ENCODE results near the gene ASIC4.

ASIC4 gene, protein sequence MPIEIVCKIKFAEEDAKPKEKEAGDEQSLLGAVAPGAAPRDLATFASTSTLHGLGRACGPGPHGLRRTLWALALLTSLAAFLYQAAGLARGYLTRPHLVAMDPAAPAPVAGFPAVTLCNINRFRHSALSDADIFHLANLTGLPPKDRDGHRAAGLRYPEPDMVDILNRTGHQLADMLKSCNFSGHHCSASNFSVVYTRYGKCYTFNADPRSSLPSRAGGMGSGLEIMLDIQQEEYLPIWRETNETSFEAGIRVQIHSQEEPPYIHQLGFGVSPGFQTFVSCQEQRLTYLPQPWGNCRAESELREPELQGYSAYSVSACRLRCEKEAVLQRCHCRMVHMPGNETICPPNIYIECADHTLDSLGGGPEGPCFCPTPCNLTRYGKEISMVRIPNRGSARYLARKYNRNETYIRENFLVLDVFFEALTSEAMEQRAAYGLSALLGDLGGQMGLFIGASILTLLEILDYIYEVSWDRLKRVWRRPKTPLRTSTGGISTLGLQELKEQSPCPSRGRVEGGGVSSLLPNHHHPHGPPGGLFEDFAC

GRCh38 chr2:219514196-219514761, at the start of gene ASIC4:
TSS of gene ASIC4 (plus strand) at chr2:219514482. CDS start at chr2:219514725, 243 bp downstream.
- no peak for DNase-seq

- no peak for DNase-seq
Observed at GRCh38 chr2:219465659-219466561, 48.4 kb upstream of the ASIC4 start.

- DNase-seq: no peak
Observed at GRCh38 chr2:219466816-219467735, 47.2 kb upstream of the ASIC4 start.

GRCh38 chr2:219467736-219468075, 46.6 kb upstream of the ASIC4 start:
- no peak for DNase-seq

DNA sequence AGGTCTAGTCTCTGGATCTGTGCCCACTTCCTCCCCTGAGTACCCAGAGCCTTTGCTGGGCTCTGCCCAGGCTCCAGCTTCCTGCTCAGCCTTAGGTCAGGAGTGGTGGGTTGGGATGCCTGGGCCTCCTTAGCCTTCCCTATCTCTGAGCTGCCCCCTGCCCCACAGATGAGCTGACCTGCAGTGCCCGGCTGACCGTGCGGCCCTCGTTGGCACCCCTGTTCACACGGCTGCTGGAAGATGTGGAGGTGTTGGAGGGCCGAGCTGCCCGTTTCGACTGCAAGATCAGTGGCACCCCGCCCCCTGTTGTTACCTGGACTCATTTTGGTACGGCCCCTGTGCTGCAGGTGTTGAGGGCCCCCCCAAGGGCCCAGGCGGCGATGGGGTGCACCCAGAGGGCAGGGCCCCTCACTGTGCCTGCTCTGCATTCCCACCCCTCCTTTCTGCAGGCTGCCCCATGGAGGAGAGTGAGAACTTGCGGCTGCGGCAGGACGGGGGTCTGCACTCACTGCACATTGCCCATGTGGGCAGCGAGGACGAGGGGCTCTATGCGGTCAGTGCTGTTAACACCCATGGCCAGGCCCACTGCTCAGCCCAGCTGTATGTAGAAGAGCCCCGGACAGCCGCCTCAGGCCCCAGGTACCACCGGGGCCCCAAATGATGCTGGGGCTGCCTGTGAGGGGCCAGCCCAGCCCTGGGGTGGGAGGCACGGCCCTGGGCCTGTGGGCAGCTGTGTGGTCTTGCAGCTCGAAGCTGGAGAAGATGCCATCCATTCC, 45.7 kb upstream of the ASIC4 start:
- DNase-seq: no peak

DNA sequence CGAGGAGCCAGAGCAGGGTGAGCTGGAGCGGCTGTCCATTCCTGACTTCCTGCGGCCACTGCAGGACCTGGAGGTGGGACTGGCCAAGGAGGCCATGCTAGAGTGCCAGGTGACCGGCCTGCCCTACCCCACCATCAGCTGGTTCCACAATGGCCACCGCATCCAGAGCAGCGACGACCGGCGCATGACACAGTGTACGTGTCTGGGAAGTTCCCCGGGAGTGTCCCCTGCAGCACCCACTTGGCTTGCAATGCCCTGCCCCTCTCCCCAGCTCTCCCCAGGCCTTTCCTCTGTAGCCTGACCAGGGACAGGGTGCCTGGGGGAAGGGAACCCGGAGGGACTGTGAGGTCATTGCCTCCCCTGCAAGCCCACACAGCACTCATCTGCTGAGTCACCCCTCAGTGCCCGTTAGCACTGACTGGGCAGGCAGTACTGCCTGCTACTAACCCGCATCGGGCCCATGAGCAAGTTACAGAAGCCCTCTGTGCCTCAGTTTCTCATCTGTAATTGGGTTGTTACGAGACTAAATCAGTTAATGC, 45.0 kb upstream of the ASIC4 start:
- no peak for DNase-seq

DNA sequence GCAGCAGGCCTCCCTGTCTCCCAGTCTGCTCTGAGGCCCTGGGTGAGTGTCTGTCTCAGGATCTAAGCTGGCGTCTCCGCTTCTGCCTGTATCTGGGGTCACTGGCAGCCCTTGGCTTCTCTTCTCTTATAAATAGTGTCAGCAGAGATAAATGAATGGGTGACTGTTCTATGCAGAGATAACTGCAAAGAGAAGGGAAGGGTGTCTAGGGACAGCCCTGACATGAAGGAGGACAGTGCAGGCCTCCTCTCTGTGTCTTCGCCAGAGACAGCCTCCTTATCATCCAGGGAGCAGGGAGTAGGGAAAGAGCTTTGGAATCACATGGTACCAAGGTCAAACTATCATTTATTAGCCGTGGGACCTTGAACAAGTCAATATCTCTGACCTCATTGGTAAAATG, 43.9 kb upstream of the ASIC4 start:
- no peak for DNase-seq

- no peak for DNase-seq
Observed at GRCh38 chr2:219471476-219472371, 42.6 kb upstream of the ASIC4 start.

- DNase-seq: no peak
Observed at GRCh38 chr2:219472629-219473187, 41.6 kb upstream of the ASIC4 start.

GRCh38 chr2:219473511-219473910, 40.8 kb upstream of the ASIC4 start:
- DNase-seq: no peak

DNA sequence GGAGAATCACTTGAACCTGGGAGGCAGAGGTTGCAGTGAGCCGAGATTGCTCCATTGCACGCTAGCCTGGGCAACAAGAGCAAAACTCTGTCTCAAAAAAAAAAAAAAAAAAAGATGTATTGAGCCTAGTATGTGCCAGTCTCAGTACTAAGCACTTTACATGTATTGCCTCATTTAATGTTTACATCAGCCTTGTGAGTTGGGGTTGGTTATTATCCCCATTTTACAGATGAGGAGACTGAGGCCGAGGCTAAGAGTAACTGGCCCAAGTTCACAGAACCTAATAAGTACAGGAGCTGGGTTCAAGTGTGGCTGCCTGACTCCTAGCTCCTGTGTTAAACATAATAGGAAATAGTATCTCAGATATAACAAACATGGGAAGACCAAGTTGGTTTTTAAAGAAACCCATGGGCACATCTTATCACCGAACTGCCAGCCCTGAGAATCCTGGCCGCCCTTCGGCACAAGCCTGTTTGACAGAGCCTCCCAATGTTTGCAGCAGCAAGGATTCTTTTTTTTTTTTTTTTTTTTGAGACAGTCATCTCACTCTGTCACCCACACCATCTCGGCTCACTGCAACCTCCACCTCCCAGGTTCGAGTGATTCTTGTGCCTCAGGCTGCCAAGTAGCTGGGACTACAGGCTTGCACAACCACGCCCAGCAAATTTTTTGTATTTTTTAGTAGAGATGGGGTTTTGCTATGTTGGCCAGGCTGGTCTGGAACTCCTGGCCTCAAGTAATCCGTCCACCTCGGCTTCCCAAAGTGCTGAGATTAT, 39.8 kb upstream of the ASIC4 start:
- DNase-seq: no peak

GRCh38 chr2:219475278-219475677, 39.0 kb upstream of the ASIC4 start:
- DNase-seq: no peak

DNA sequence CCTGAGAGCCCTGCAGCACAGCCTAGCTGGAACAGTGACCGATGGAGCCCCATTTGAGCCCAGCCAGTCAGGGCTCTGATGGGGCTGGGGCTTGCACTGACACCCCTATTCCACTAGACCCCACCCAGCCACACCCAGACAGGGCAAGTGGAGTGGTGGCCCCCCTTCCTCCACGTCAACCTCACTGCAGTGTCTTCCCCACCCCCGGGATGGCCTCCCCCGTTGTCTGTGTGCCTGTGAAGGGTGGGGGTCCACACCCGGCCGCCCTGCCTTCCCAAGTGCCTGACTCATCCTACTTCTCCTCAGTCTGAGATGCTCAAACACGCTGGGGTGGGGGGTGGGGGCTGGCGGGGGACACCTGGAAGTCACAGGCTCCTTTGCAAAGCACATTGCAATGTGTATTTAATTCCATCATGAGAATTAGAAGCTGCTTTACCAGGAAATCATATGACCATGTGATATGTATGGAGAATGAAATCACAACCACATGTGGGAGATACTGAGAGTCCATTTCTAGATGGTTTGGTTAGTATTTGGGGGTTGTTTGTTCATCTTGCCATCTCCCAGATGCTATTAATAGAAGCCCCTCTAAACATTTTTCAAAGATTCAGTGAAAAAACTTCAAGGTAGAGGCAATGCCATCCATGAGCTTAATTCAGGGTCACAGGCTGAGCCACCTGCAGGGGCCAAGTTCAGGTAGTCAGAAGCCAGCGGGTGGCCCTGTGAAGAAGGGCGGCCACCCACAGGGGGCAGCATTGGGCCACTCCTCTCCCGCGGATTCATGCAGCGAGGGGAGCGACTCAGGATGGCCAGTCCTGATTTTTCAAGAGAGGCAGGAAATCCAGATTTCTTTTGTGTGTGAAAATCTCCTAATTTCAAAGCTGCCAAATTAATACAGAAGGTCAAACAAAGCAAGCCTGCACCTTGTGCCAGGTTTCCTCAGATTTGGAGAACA, 38.3 kb upstream of the ASIC4 start:
- peak; percentile 64 for DNase-seq

DNA sequence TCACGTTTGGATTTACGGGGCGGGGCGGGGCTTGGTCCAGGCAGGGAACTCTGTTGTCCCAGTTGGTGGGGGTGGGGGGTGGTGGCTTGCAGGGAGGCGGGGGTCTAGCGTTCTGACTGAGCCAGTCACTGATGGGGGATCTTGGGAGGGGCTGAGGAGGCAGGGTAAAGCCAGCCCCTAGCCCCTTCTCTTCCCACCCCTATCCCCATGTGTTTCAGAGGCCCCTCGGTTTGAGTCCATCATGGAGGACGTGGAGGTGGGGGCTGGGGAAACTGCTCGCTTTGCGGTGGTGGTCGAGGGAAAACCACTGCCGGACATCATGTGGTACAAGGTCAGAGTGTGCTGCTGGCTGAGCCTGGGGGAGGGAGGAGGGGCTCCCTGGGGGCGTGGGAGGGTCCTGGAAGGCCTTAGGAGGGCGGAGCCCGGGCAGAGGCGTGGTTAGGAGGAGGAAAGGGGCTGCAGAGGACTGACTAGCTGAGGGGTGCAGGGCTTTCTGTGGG, 37.6 kb upstream of the ASIC4 start:
- no peak for DNase-seq

- no peak for DNase-seq
Observed at GRCh38 chr2:219477179-219477578, 37.1 kb upstream of the ASIC4 start.

- DNase-seq: no peak
Observed at GRCh38 chr2:219477815-219478214, 36.5 kb upstream of the ASIC4 start.

DNA sequence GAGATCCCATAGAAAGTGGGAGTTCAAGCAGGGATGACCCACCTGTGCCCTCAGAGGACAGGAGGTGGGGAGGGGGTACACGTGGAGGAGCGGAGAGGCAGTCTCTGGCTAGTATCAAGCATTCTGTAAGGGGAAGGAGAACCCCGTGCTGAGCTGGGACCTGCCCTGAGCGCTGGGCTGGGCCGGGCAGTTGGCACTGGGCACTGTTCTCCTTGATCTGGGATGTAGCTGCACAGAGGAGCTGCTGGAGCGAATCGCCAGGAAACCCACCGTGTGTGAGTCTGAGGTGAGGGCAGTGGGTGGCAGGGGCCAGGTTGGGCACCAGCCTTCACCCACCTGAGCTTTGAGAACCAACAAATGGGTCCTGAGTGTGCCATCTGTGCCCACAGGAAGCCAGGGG, 35.4 kb upstream of the ASIC4 start:
- no peak for DNase-seq

DNA sequence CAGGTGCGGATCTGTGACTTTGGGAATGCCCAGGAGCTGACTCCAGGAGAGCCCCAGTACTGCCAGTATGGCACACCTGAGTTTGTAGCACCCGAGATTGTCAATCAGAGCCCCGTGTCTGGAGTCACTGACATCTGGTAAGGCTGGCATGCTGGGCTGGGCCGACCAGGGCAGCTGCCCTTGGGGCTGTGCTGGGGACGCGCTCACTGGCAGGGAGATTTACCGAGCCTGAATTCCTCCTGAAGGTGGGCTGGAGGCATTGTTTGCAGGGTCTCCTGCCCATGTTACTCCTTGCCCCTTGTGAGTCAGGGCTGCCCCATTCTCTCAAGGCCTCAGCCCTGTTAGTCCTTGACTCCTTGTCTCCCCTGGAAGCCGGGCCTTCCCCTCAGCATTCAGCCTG, 34.3 kb upstream of the ASIC4 start:
- no peak for DNase-seq

Measured in stimulated activated CD4-positive, alpha-beta T cell treated with anti-CD3 and anti-CD28 coated beads, Interleukin-1b, Interleukin-23, amount 100 ng/mL, for 48 hours (primary cell).